GM19455 (cell line): ENCODE results near the gene TOR1AIP2.
"Not testable (repeated sequence)": the region's sequence is repeated elsewhere in the genome, so short reads cannot be mapped to it uniquely, and the experiment has no call there.

Experiments used
- ATAC-seq: cut with Tn5 transposase; IDR thresholded peaks from one replicate; pipeline ENCODE4 v1.9.1; 2021; ENCODE audit not compliant: unreplicated experiment

TOR1AIP2 gene

DNA sequence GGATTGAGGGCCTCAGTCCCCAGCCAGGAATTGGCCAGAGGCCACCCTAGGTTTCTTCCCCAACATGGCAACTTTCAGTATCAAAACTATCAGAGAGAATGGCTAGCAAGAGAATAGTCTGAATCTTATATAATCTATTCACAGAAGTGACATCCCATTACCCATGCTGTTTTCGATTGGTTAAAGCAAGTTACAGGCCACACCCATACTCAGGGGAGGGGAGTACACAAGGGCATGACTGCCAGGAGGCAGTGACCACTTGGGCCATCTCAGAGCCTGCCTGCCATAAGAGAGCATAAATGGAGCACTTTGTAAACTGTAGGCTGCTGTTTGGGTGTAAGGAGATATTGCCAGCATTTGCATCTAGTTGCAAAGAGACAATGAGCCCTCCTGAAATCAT is 69.1 kb downstream of the TOR1AIP2 start:
- no peak for ATAC-seq

DNA sequence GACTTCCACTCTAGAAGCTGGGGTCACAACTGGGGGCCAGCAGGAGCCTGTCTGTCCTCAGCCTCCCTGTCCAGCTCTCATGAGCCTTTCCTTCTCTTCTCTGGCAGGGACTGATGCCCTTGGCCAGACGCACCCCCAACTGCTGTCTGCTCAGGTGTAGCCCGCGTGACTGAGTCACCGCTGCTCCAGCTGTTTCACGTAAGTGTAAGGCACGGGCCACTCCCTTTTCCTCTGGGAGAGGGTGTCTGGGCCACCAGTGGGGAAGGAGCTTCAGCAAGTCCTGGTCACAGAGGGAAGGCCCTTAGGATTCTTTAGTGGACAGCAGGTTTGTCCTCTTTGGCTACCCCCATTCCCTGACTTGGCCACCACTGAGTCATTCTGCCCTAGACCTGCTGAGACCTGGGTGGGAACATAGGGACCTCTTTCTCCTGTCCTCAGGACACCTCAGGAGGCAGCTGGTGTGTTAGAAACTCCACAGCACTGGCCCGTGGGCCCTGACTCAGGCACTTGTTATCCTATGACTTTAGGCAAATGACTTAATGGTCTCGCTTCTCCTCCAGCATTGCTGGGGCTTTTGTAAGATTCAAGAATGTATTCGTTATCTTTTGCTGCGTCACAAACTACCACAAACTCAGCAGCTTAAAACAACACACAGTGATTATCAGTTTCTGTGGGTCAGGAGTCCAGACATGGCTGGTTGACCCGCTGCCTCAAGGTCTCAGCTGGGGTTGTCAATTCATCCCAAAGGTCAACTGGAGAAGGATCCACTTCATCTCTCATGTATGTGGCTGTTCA is 69.7 kb downstream of the TOR1AIP2 start:
- no peak for ATAC-seq

- ATAC-seq: no peak
These were observed 70.3 kb downstream of the TOR1AIP2 start for GRCh38 chr1:179807291-179807690.

- no peak for ATAC-seq
These were observed 71.3 kb downstream of the TOR1AIP2 start for GRCh38 chr1:179806333-179806732.

GRCh38 chr1:179805291-179806195 is 72.1 kb downstream of the TOR1AIP2 start:
- no peak for ATAC-seq

DNA sequence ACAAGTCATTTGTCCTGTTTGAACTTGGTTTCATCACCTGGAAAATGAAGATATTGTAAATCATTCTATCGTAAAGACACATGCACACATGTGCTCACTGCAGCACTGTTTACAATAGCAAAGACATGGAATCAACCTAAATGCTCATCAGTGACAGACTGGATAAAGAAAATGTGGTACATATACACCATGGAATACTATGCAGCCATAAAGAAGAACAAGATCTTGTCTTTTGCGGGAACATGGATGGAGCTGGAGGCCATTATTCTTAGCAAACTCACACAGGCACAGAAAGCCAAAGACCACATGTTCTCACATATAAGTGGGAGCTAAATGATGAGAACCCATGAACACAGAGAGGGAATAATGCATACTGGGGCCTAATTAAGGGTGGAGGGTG is 73.2 kb downstream of the TOR1AIP2 start:
- not testable (repeated sequence) for ATAC-seq

DNA sequence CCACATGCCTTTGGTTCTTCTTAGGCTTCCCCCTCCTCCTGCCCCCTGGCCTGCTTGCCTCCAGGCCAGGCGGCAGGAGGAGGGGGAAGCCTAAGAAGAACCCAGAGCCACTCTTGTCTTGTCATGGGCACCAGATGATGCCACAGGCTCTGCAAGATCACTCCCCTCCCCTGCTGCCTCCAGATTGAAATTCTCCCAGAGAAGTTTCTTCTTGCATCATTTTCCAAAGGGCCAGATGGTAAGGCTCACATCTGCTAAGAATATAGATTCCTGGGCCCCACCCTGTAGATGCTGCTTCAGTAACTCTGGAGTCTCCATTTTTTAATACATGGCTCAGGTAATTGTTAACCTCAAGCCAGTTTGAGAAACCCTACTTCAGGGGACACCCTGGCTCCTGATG is 73.7 kb downstream of the TOR1AIP2 start:
- ATAC-seq: no peak

DNA sequence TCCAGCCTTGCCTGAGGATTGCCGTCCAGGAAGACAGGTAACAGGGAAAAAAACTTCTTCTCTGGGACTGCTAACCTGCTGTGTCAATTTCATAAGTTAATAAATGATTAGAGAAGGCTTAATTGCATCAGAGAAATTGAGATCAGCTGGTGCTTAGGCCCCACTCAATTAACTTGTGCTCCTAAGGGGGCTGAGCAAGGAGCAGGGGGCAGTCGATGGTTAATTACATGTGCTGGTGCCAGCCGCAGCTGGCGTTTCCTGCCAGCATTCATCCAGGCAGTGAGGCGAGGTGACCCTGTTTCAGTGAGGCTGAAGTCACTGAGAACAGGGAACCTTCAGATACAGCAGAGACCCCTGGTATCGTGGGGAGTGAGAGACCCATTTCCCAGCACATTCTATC is 74.5 kb downstream of the TOR1AIP2 start:
- no peak for ATAC-seq

DNA sequence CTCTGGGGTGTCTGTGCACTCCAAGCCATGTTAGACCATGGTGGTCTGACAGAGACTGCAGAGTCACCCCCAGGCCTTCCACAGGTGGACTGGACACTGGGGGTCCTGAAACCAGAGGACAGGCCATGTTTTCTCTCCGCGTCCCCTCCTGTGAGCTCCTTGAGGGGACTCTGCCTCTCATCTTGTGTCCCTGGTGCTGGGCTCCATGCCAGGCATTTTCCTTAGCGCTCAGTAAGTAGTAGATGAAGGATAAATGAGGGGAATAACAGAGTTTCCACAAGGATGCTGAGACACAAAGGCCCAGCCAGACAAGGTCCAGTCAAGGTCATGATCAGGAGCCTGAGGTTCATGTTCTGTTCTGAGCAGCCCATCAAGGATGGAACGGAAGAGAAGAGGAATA is 77.1 kb downstream of the TOR1AIP2 start:
- ATAC-seq: no peak

DNA sequence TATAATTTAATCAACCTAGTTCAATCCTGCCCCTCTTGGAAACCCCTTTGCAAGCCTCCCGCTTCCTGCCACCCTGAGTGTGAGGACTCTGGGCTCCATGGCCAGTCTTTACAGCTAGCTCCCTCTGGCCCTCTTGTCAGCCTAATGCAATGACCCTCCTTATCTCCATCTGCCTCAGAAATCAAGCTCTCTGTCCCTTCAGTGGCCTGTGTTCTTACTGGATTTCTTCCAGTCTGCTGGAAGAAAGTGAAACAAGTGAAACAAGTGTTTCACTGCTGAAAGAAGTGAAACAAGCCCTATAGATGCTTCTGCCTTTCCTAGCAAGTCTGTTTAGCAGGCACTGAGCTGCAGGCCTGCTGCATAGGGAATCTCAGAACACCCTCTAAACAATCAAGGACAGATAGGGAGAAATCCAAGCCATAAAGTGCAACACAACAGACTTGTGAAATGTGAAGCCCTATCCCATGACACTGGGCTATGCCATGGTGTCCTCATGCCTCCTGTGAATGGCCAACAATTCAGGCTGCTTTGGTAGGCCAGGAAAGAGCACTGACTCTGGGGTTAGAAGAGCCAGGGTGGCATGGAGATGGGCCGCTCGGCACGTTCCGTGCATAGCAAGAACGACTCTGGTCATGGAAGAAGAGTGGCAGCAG is 78.6 kb downstream of the TOR1AIP2 start:
- no peak for ATAC-seq

DNA sequence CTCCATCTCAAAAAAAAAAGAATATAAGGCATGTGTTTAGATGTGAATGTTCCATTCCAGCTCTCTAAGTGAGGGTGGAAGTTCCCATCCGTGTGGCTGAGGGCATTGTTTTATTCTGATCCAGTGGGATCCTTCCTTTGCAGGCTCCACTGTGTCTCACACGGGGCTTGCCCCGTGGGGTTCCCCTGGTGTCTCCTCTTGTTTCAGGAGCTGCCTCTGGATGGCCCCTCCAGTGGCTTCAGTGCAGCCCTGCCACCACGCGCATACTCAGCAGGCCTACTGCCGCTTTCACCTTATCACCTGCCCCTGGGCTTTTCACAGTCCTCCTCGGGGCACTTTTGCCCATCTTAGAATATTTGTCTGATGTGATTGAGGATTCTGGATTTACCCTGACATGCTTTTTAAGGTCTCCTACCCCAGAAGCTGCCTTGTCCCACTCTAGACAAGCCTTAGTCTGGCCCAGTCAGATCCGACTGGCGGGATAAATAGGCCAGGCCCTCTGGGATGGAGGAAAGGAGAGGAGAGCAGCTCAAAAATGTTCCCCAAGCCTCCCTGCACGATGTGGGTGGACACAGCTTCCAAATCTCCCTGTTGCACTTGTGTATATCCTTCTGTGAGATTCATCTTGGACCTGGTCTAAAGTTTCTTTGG is 79.3 kb downstream of the TOR1AIP2 start:
- no peak for ATAC-seq

DNA sequence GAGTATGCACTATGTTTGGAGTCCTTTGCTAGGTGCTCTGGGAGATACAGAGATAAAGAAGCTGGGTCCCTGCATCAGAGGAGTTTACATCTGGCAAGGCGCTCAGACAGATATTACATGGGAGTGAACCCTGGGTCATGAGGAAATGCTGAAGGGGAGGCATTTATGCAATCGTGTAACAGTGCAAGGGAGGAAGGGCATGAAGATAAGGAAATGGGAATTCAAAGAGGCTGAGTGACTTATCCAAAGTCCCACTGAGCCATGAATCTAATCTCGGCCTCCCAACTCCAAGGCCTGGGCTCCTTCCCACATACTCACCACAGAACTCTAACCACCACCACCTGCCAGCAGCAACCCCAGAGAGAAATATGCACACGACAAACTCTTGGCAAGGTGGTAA is 82.9 kb downstream of the TOR1AIP2 start:
- no peak for ATAC-seq

DNA sequence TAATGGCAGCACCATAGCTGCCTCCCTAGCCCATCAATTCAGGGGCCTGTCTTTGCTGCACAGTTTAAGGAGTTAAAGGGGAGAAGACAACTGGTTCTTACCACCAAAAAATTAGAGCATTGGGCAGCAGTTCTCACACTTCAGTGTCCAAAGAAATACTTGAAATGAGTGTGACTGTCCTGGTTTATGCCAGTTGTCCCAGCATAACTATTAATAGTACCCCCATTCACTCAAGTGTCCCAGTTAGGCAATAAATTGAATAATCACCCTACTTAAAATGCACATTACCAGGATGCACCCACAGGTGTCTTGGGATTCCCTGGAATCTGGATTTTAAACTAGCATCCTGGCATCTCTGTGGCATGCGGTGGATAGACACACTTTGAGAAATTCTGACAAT is 83.5 kb downstream of the TOR1AIP2 start:
- ATAC-seq: no peak

DNA sequence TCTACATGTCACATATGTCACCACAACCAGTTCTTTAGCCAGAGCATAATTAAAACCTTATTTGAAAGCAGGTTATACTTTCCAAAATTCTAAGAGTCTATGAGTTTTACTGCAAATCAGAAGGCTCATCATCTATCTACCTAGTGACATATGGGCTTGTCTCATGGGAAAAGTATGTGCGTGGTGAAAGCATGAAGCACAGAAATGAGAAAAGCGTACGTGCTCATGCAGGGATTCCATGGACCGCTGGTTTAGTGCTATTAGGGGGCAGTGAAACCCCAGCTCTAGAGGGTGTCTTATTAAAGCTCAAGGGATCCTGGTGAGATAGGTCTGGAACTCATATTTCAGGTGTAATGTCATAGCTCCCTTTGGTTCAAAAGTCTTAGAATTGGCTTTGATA is 84.3 kb downstream of the TOR1AIP2 start:
- ATAC-seq: no peak
